Osteoblast (primary cell): ENCODE data around the gene TMEM209. TPM values are rescaled to one million over a fixed set of nuclear protein-coding genes. Genes with fewer than 3 reads are reported as not detected.

Experiments
- DNase-seq: peaks from one replicate; pipeline ENCODE4 v3.0.0; 2011; ENCODE audit warnings: low spot score, mixed read lengths; ENCODE audit not compliant: insufficient read length; ENCODE audit errors: missing footprints
- H2AFZ ChIP-seq: 2 replicates; pipeline ENCODE4 v1.6.0; 2011; ENCODE audit warnings: mild to moderate bottlenecking, low read length
- H3K27ac ChIP-seq: 2 replicates; pipeline ENCODE4 v1.5.1; 2011; ENCODE audit warnings: mild to moderate bottlenecking, low read depth, low read length, moderate library complexity
- H3K27me3 ChIP-seq: 2 replicates; pipeline ENCODE4 v1.6.0; 2012; ENCODE audit warnings: mild to moderate bottlenecking, control low read depth, inconsistent platforms, low read length, moderate library complexity; ENCODE audit not compliant: insufficient read depth
- H3K36me3 ChIP-seq: 2 replicates; pipeline ENCODE4 v1.5.1; 2011; ENCODE audit warnings: mild to moderate bottlenecking, low read length, control low read depth, moderate library complexity; ENCODE audit not compliant: insufficient read depth
- H3K4me1 ChIP-seq: 2 replicates; pipeline ENCODE4 v1.5.1; 2011; ENCODE audit warnings: mild to moderate bottlenecking, low read length, control low read depth, moderate library complexity; ENCODE audit not compliant: insufficient read depth
- H3K4me2 ChIP-seq: 2 replicates; pipeline ENCODE4 v1.6.0; 2011; ENCODE audit warnings: mild to moderate bottlenecking, low read length; ENCODE audit not compliant: insufficient read depth
- H3K4me3 ChIP-seq: fragments of 200-600 bp; sonication (generic); 3 replicates; pipeline ENCODE4 v1.5.1; 2012; ENCODE audit warnings: mild to moderate bottlenecking, low read length, inconsistent platforms; ENCODE audit not compliant: insufficient read depth
- H3K79me2 ChIP-seq: 2 replicates; pipeline ENCODE4 v1.6.0; 2012; ENCODE audit warnings: mild to moderate bottlenecking, low read length, control low read depth, inconsistent platforms; ENCODE audit not compliant: insufficient read depth
- H3K9me3 ChIP-seq: 2 replicates; pipeline ENCODE4 v1.5.1; 2011; ENCODE audit warnings: low read depth, low read length, control low read depth
- H4K20me1 ChIP-seq: 2 replicates; pipeline ENCODE4 v1.6.0; 2012; ENCODE audit warnings: mild to moderate bottlenecking, low read length, control low read depth; ENCODE audit not compliant: insufficient read depth
- total RNA-seq: library from RNA; depleted of rRNA; stranded (reverse); fragments of >200 nt; gene quantifications from 2 replicates; pipeline ENCODE4 v1.2.3, GENCODE V29; 2012
- TF ChIP-seq, protein P1 (sequence below): IDR thresholded peaks from 2 replicates; pipeline ENCODE4 v1.5.1; 2011; ENCODE audit warnings: mild to moderate bottlenecking, low read depth, low read length, moderate library complexity; ENCODE audit errors: extremely low read depth

TMEM209 gene
- total RNA-seq, 1 donor = 19.9 TPM

GRCh38 chr7:130223646-130224045, 18.4 kb upstream of the TMEM209 start:
- Histone ChIP-seq H3K4me3 (no peak overlapping the region), H3K27ac (no peak overlapping the region), H3K4me1 (no peaks in the 10 kb centered on the region), H3K4me2 (no peak overlapping the region), H2AFZ (no peak overlapping the region), H3K79me2 (no peaks in the 10 kb centered on the region), H3K9me3 (no peaks in the 10 kb centered on the region), H3K36me3 (no peaks in the 10 kb centered on the region), H3K27me3 (no peaks in the 10 kb centered on the region), H4K20me1 (no peaks in the 10 kb centered on the region)
- DNase-seq = no peak
- TF ChIP-seq, protein P1, sequence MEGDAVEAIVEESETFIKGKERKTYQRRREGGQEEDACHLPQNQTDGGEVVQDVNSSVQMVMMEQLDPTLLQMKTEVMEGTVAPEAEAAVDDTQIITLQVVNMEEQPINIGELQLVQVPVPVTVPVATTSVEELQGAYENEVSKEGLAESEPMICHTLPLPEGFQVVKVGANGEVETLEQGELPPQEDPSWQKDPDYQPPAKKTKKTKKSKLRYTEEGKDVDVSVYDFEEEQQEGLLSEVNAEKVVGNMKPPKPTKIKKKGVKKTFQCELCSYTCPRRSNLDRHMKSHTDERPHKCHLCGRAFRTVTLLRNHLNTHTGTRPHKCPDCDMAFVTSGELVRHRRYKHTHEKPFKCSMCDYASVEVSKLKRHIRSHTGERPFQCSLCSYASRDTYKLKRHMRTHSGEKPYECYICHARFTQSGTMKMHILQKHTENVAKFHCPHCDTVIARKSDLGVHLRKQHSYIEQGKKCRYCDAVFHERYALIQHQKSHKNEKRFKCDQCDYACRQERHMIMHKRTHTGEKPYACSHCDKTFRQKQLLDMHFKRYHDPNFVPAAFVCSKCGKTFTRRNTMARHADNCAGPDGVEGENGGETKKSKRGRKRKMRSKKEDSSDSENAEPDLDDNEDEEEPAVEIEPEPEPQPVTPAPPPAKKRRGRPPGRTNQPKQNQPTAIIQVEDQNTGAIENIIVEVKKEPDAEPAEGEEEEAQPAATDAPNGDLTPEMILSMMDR = no peak

DNA sequence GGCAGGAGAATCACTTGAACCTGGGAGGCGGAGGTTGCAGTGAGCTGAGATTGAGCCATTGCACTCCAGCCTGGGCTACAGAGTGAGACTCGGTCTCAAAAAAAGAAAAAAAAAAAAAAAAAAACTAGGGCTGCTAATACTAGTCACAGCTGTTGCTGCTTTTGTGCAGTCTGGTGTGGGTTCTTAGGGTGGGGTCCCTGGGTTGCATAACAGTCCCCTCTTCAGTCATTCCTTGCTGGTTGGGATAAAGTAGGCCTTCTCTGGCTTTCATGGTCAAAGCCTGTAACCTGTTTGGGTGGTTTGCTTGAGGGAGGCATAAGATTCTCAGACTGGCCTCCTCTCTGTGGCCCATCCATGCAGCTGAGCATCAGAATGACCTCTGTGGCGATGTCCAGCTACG, 16.5 kb upstream of the TMEM209 start:
- Histone ChIP-seq H3K4me3 (no peak overlapping the region), H4K20me1 (no peaks in the 10 kb centered on the region), H2AFZ (no peak overlapping the region), H3K79me2 (no peaks in the 10 kb centered on the region), H3K4me1 (no peaks in the 10 kb centered on the region), H3K27me3 (no peaks in the 10 kb centered on the region), H3K9me3 (no peaks in the 10 kb centered on the region), H3K27ac (no peak overlapping the region), H3K4me2 (no peak overlapping the region), H3K36me3 (no peaks in the 10 kb centered on the region)
- DNase-seq = no peak
- TF ChIP-seq, protein P1 = no peak

GRCh38 chr7:130219871-130220270, 14.7 kb upstream of the TMEM209 start:
- H3K4me1 ChIP-seq = no peaks in the 10 kb centered on the region
- DNase-seq = no peak
- no peak overlapping the region for H3K4me2 ChIP-seq
- TF ChIP-seq, protein P1 = no peak
- no peaks in the 10 kb centered on the region for H3K36me3 ChIP-seq
- no peaks in the 10 kb centered on the region for H3K9me3 ChIP-seq
- no peak overlapping the region for H3K4me3 ChIP-seq
- no peak overlapping the region for H3K27ac ChIP-seq
- no peak overlapping the region for H2AFZ ChIP-seq
- no peaks in the 10 kb centered on the region for H4K20me1 ChIP-seq
- no peaks in the 10 kb centered on the region for H3K79me2 ChIP-seq
- H3K27me3 ChIP-seq = no peaks in the 10 kb centered on the region

DNA sequence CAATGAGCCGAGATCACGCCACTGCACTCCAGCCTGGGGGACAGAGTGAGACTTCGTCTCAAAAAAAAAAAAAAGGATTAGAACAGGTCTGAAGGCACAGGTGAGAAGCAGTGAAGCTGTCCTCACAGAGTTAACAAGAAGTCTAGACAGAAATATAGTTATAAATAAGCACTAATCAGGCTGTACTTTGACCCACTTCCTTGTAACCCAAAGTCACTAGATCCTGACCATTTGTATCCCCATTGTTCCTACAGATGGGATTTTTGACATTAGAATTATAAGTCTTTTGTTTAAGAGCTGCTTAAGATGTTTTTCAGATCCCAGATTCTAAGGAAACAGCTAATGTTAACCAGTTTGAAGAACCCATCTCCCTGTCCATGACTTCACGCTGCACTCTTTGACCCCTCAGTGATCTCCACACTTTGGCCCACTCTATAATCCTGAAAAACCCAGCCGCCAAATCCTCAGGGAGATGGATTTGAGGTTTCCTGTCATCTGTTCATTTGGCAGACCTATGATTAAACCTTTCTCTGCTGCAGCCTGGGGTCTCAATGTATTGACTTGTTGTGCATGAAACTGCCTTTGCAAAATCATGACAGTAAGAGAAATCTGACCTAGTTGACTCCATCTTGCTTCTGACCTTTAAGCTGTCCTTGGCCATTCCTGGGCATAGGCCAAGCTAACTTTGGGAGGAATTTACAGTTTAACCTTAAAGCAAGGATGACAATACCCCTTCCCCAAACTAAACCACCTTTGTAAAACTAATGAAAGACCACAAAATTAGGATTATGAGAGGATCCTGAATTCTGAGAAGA, 13.8 kb upstream of the TMEM209 start:
- H3K27me3 ChIP-seq = no peaks in the 10 kb centered on the region
- H3K4me2 ChIP-seq = no peak overlapping the region
- no peaks in the 10 kb centered on the region for H3K36me3 ChIP-seq
- H3K4me1 ChIP-seq = no peaks in the 10 kb centered on the region
- H3K27ac ChIP-seq = no peak overlapping the region
- TF ChIP-seq, protein P1 = no peak
- no peak overlapping the region for H2AFZ ChIP-seq
- DNase-seq = no peak
- H3K9me3 ChIP-seq = no peaks in the 10 kb centered on the region
- no peaks in the 10 kb centered on the region for H3K79me2 ChIP-seq
- H3K4me3 ChIP-seq = no peak overlapping the region
- H4K20me1 ChIP-seq = no peaks in the 10 kb centered on the region
